ENCODE data around the gene FCSK. TPM values are rescaled to one million over a fixed set of nuclear protein-coding genes. Genes with fewer than 3 reads are reported as not detected.

The FCSK gene
- total and polyA plus RNA-seq, 10 of the 15 experiments (the other 5 are each of a cell fraction or from before 2014, with no cell fraction given), result 0.60 to 17.6 (median 7.4) TPM

DNA sequence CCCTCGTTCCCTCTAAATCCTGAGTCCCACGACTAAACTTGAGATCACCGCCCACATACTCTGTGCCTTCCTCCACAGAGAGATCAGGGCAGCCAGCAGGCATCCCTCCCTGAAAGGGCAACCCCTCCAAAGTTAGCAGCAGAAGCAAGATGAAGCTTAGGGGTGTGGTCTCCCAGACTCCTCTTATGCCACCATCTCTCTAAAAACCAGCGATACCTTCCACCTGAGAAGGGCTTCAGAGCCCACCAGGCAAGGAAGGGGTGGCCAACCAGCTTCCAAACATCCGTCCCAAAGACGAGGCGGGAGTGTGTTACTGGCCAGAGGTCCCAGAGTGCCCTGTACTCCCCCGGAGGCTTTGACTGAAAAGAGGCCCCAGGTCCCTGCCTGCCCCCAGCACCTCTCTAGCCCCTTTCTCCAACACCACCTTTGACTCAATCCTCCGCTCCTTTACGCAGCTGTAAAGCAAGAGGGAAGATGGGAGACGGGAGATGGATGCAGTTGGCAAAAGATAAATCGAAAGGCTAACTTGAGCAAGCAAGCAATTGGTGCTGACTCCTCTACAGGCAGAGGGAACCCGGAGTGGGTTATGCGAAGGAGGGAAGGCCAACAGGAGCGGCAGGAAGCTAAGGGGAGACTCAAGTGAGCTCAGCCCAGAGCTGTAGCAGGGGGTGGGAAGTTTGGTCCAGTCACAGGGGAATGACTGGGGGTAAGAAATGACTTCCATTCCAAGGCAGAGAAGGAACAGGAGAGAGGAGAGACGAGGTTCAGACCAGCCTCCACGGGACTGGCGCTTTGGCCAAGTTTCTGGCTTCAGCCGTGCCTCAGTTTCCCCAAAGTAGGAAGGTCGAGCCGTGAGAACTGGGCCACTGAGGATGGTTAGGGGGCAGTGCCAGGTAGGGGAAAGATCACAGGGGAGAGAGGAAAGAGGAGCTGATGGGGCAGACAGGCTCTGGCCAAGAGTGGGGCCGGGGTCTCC lies 16.5 kb upstream of the FCSK start:
- ChIA-PET RAD21 (ENCODE audit: unreplicated experiment) (interaction anchor here (0.9 to 3.5 kb wide), 17 partner anchors 8 to 91 kb away, joined by 3 to 30 read pairs (median 5); partner anchors contain the start of genes COG4, DDX19A, FCSK and SF3B3), SMC1A (ENCODE audit: uncharacterized antibody, unreplicated experiment) (interaction anchor here (0.7 to 5.0 kb wide), 17 partner anchors 8 to 88 kb away, joined by 3 to 36 read pairs (median 4); partner anchors contain the start of gene FCSK), POLR2A (interaction anchor here (0.5 to 4.3 kb wide), 16 partner anchors 9 to 88 kb away, joined by 3 to 30 read pairs (median 4); partner anchors contain the start of genes COG4, FCSK and SF3B3), CTCF (interaction anchor here (0.7 to 4.0 kb wide), 5 partner anchors 8 to 58 kb away, joined by 3 to 25 read pairs (median 3); partner anchors contain the start of gene FCSK)
- Histone ChIP-seq H3K4me3 (peak overlapping the region; percentile 88), H3K27me3 (replicated peaks in 1 of 2; ENCODE audit: control insufficient read depth in 2 of 2, insufficient read depth in 2 of 2, low read length in 1 of 2) (no peaks in the 10 kb centered on the region), H4K20me1 (ENCODE audit: control insufficient read depth, insufficient read depth) (no peaks in the 10 kb centered on the region), H3K9me3 (replicated peaks; ENCODE audit: control insufficient read depth, insufficient read depth, low read length) (no peaks in the 10 kb centered on the region), H3K79me2 (ENCODE audit: control insufficient read depth, insufficient read depth, low read length) (peaks cover 57% of the 10 kb centered on the region), H3K9ac (ENCODE audit: control insufficient read depth, insufficient read depth, low read length) (peak overlapping the region; percentile 83), H3K27ac (ENCODE audit: control insufficient read depth, insufficient read depth) (peak overlapping the region; percentile 71), H2AFZ (ENCODE audit: control insufficient read depth, low read depth, low read length) (peak overlapping the region; percentile 28; the same call in 1 of the 2 replicates), H3K36me3 (ENCODE audit: control insufficient read depth in 2 of 2, insufficient read depth in 2 of 2, low read length in 1 of 2) (peaks cover 0 to 4% of the 10 kb centered on the region in 2 experiments; a peak in 1 of 4 replicates), H3K4me2 (ENCODE audit: control insufficient read depth, insufficient read depth) (peak overlapping the region; percentile 78), H3K4me1 (ENCODE audit: control insufficient read depth, insufficient read depth, low read length) (peaks cover 33% of the 10 kb centered on the region)
- FAIRE-seq (peak; percentile 75), ATAC-seq (peak; percentile 10), DNase-seq (ENCODE audit: low read depth, low spot score) (no peak)
- 3% methylated on average over 22 of the region's 22 CpGs for WGBS (ENCODE audit: insufficient coverage, insufficient replicate concordance, low lambda C conversion rate, missing lambda C conversion rate)
- intact Hi-C loops (cut with micrococcal nuclease; ENCODE audit: unreplicated experiment), result loop anchor here (2.0 to 10.0 kb wide), 4 partner anchors 39 to 873 kb away; partner anchors contain the start of genes COG4, NFAT5 and SF3B3
- in situ Hi-C loops (cut with MboI), result no loop called here
- no TSS peak for BruUV-seq (replicated peaks)
- TF ChIP-seq, protein P1, sequence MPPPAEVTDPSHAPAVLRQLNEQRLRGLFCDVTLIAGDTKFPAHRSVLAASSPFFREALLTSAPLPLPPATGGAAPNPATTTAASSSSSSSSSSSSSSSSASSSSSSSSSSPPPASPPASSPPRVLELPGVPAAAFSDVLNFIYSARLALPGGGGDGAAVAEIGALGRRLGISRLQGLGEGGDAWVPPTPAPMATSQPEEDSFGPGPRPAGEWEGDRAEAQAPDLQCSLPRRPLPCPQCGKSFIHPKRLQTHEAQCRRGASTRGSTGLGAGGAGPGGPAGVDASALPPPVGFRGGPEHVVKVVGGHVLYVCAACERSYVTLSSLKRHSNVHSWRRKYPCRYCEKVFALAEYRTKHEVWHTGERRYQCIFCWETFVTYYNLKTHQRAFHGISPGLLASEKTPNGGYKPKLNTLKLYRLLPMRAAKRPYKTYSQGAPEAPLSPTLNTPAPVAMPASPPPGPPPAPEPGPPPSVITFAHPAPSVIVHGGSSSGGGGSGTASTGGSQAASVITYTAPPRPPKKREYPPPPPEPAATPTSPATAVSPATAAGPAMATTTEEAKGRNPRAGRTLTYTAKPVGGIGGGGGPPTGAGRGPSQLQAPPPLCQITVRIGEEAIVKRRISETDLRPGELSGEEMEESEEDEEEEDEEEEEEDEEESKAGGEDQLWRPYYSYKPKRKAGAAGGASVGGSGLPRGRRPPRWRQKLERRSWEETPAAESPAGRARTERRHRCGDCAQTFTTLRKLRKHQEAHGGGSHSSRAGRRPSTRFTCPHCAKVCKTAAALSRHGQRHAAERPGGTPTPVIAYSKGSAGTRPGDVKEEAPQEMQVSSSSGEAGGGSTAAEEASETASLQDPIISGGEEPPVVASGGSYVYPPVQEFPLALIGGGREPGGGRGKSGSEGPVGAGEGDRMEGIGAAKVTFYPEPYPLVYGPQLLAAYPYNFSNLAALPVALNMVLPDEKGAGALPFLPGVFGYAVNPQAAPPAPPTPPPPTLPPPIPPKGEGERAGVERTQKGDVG (CRISPR knock-in tag; IDR thresholded peaks at IDR 0.05), result no peak
- TF ChIP-seq, protein P2, sequence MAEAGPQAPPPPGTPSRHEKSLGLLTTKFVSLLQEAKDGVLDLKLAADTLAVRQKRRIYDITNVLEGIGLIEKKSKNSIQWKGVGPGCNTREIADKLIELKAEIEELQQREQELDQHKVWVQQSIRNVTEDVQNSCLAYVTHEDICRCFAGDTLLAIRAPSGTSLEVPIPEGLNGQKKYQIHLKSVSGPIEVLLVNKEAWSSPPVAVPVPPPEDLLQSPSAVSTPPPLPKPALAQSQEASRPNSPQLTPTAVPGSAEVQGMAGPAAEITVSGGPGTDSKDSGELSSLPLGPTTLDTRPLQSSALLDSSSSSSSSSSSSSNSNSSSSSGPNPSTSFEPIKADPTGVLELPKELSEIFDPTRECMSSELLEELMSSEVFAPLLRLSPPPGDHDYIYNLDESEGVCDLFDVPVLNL (IDR thresholded peaks at IDR 0.05; ENCODE audit: low read depth, low read length), result no peak
- TF ChIP-seq, protein P3, sequence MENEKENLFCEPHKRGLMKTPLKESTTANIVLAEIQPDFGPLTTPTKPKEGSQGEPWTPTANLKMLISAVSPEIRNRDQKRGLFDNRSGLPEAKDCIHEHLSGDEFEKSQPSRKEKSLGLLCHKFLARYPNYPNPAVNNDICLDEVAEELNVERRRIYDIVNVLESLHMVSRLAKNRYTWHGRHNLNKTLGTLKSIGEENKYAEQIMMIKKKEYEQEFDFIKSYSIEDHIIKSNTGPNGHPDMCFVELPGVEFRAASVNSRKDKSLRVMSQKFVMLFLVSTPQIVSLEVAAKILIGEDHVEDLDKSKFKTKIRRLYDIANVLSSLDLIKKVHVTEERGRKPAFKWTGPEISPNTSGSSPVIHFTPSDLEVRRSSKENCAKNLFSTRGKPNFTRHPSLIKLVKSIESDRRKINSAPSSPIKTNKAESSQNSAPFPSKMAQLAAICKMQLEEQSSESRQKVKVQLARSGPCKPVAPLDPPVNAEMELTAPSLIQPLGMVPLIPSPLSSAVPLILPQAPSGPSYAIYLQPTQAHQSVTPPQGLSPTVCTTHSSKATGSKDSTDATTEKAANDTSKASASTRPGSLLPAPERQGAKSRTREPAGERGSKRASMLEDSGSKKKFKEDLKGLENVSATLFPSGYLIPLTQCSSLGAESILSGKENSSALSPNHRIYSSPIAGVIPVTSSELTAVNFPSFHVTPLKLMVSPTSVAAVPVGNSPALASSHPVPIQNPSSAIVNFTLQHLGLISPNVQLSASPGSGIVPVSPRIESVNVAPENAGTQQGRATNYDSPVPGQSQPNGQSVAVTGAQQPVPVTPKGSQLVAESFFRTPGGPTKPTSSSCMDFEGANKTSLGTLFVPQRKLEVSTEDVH (IDR thresholded peaks at IDR 0.05; ENCODE audit: low read depth, partially characterized antibody), result no peak
- TF ChIP-seq MXI1 (IDR thresholded peaks at IDR 0.05; ENCODE audit: low read depth, low read length), result no peak
- 0 out of 2 replicates have a peak, but pooled peaks have one; percentile 6 for TF ChIP-seq HCFC1 (IDR thresholded peaks at IDR 0.05; ENCODE audit: low read length)
- 0 out of 2 replicates have a peak, but pooled peaks have one; percentile 15 for TF ChIP-seq NR2F1 (conservative IDR thresholded peaks at IDR 0.05)
- TF ChIP-seq ETV6 (conservative IDR thresholded peaks at IDR 0.05 in 1 of 2, IDR thresholded peaks at IDR 0.05 in 1 of 2; ENCODE audit: borderline replicate concordance in 1 of 2, low read depth in 1 of 2), result no peak
- no peak for TF ChIP-seq POLR2AphosphoS2 (IDR thresholded peaks at IDR 0.05; ENCODE audit: low read depth, low read length)
- TF ChIP-seq ZSCAN29 (IDR thresholded peaks at IDR 0.05), result no peak
- TF ChIP-seq, protein P4, sequence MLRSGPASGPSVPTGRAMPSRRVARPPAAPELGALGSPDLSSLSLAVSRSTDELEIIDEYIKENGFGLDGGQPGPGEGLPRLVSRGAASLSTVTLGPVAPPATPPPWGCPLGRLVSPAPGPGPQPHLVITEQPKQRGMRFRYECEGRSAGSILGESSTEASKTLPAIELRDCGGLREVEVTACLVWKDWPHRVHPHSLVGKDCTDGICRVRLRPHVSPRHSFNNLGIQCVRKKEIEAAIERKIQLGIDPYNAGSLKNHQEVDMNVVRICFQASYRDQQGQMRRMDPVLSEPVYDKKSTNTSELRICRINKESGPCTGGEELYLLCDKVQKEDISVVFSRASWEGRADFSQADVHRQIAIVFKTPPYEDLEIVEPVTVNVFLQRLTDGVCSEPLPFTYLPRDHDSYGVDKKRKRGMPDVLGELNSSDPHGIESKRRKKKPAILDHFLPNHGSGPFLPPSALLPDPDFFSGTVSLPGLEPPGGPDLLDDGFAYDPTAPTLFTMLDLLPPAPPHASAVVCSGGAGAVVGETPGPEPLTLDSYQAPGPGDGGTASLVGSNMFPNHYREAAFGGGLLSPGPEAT (IDR thresholded peaks at IDR 0.05; ENCODE audit: low read depth), result no peak
- TF ChIP-seq ZNF217 (IDR thresholded peaks at IDR 0.05), result no peak
